SK-N-SH (cell line): ENCODE results near the gene KLHL40. TPM values are rescaled to one million over a fixed set of nuclear protein-coding genes. Genes with fewer than 3 reads are reported as not detected.

Experiments used
- CTCF ChIA-PET: fragments of 300-600, 350-600 bp; formaldehyde crosslinking; extraction: SDS; loops from one replicate; lab custom pipeline; 2021; lab: Yijun Ruan, JAX
- POLR2A ChIA-PET: fragments of 350-600 bp; sonication (Branson Sonifier 250); formaldehyde crosslinking; extraction: SDS; loops from one replicate; lab custom pipeline; 2020; ENCODE audit warnings: antibody characterized with exemption, inconsistent platforms; lab: Yijun Ruan, JAX
- DNase-seq: peaks from one replicate; pipeline ENCODE4 v3.0.0; 2012
- H2AFZ ChIP-seq: fragments of 200-600 bp; sonication (generic); 2 replicates; pipeline ENCODE4 v1.8.1; 2016; ENCODE audit warnings: antibody characterized with exemption, mild to moderate bottlenecking, low read depth
- H3F3A ChIP-seq: fragments of 200-600 bp; sonication (generic); replicated peaks from 2 replicates; pipeline ENCODE3; 2016; ENCODE audit warnings: antibody characterized with exemption, mild to moderate bottlenecking; ENCODE audit not compliant: insufficient read depth
- H3K27ac ChIP-seq, 2 experiments: fragments of 200-500 bp in 1 of 2; fragments of 200-600 bp in 1 of 2; sonication (Bioruptor generic) in 1 of 2; sonication (generic), shearing (Covaris generic) in 1 of 2; 2 replicates each; pipeline versions ENCODE4 v1.5.1 to v1.6.1; 2014 to 2016; ENCODE audit warnings: low read depth in 2 of 2, inconsistent platforms in 1 of 2, low read length in 1 of 2, mild to moderate bottlenecking in 1 of 2, mixed read lengths in 1 of 2
- H3K27me3 ChIP-seq: fragments of 200-600 bp; sonication (generic), shearing (Covaris generic); 2 replicates; pipeline ENCODE4 v1.6.1; 2016; ENCODE audit warnings: mixed run types; ENCODE audit not compliant: insufficient read depth
- H3K36me3 ChIP-seq, 2 experiments: fragments of 200-500 bp in 1 of 2; fragments of 200-600 bp in 1 of 2; sonication (Bioruptor generic) in 1 of 2; sonication (generic) in 1 of 2; replicated peaks in 1 of 2; 2 replicates each; pipeline versions ENCODE3 to v1.5.1; 2014 to 2016; ENCODE audit warnings: low read length in 1 of 2, mild to moderate bottlenecking in 1 of 2; ENCODE audit not compliant: insufficient read depth in 2 of 2, control insufficient read depth in 1 of 2
- H3K4me1 ChIP-seq, 2 experiments: fragments of 200-500 bp in 1 of 2; fragments of 200-600 bp in 1 of 2; sonication (Bioruptor generic) in 1 of 2; sonication (generic), shearing (Covaris generic) in 1 of 2; 2 replicates each; pipeline versions ENCODE4 v1.5.1 to v1.6.1; 2014 to 2016; ENCODE audit warnings: low read depth in 1 of 2, low read length in 1 of 2, mixed run types in 1 of 2; ENCODE audit not compliant: insufficient read depth in 2 of 2, control insufficient read depth in 1 of 2
- H3K4me2 ChIP-seq: fragments of 200-600 bp; sonication (generic), shearing (Covaris generic); 2 replicates; pipeline ENCODE4 v1.6.1; 2017; ENCODE audit warnings: mixed run types
- H3K4me3 ChIP-seq, 2 experiments: fragments of 200-500 bp in 1 of 2; fragments of 200-600 bp in 1 of 2; sonication (Bioruptor generic) in 1 of 2; sonication (generic), shearing (Covaris generic) in 1 of 2; 2 replicates each; pipeline versions ENCODE4 v1.5.1 to v1.8.1; 2014 to 2016; ENCODE audit warnings: low read depth in 2 of 2, inconsistent platforms in 1 of 2, low read length in 1 of 2, mild to moderate bottlenecking in 1 of 2, mixed read lengths in 1 of 2, moderate library complexity in 1 of 2
- H3K79me2 ChIP-seq: fragments of 200-600 bp; sonication (generic); 2 replicates; pipeline ENCODE4 v1.8.1; 2017; ENCODE audit warnings: mild to moderate bottlenecking; ENCODE audit not compliant: insufficient read depth
- H3K9ac ChIP-seq: fragments of 200-600 bp; sonication (generic); 2 replicates; pipeline ENCODE4 v1.6.1; 2017; ENCODE audit warnings: mixed run types
- H3K9me2 ChIP-seq: fragments of 200-600 bp; sonication (generic); 2 replicates; pipeline ENCODE4 v1.6.1; 2017; ENCODE audit warnings: mixed run types
- H3K9me3 ChIP-seq: fragments of 200-600 bp; sonication (generic); 2 replicates; pipeline ENCODE4 v1.6.1; 2017; ENCODE audit warnings: mixed run types, mild to moderate bottlenecking, moderate library complexity
- H4K20me1 ChIP-seq: fragments of 200-600 bp; sonication (generic); 2 replicates; pipeline ENCODE4 v1.6.1; 2017; ENCODE audit warnings: mild to moderate bottlenecking, mixed run types; ENCODE audit not compliant: insufficient read depth
- CTCF ChIP-seq: fragments of 200-600 bp; sonication (generic); IDR thresholded peaks from 2 replicates; pipeline ENCODE4 v1.6.1; 2017; ENCODE audit warnings: antibody characterized with exemption, mild to moderate bottlenecking, moderate library complexity
- ELF1 ChIP-seq: IDR thresholded peaks from 2 replicates; pipeline ENCODE4 v1.4.0; 2012
- EP300 ChIP-seq, 2 experiments: IDR thresholded peaks; 2 replicates each; pipeline versions ENCODE4 v1.4.0 to v1.6.1; 2012; ENCODE audit warnings: borderline replicate concordance in 1 of 2, low read depth in 1 of 2, low read length in 1 of 2
- EZH2phosphoT487 ChIP-seq: fragments of 200-600 bp; sonication (generic); IDR thresholded peaks from 2 replicates; pipeline ENCODE4 v1.6.1; 2017; ENCODE audit warnings: low read depth, mixed run types, mild to moderate bottlenecking, antibody characterized with exemption, moderate library complexity, borderline replicate concordance
- FOXJ3 ChIP-seq: sonication (generic); formaldehyde crosslinking; IDR thresholded peaks from 2 replicates; pipeline ENCODE4 v1.5.1; 2020; ENCODE audit warnings: mild to moderate bottlenecking, missing genetic modification reagents
- FOXM1 ChIP-seq: IDR thresholded peaks from 2 replicates; pipeline ENCODE4 v1.4.0; 2012; ENCODE audit warnings: low read depth, mild to moderate bottlenecking
- GATA2 ChIP-seq: sonication (generic); formaldehyde crosslinking; IDR thresholded peaks from 2 replicates; pipeline ENCODE4 v1.5.0; 2020; ENCODE audit warnings: mild to moderate bottlenecking, missing genetic modification reagents
- JUND ChIP-seq: IDR thresholded peaks from 2 replicates; pipeline ENCODE4 v1.4.0; 2012
- MAX ChIP-seq: IDR thresholded peaks from 2 replicates; pipeline ENCODE4 v1.4.0; 2012; ENCODE audit warnings: low read depth
- NFIC ChIP-seq: IDR thresholded peaks from 2 replicates; pipeline ENCODE4 v1.4.0; 2012; ENCODE audit warnings: borderline replicate concordance
- NRF1 ChIP-seq: IDR thresholded peaks from 2 replicates; pipeline ENCODE4 v1.6.1; 2012; ENCODE audit warnings: low read depth, mild to moderate bottlenecking, low read length
- PBX3 ChIP-seq: IDR thresholded peaks from 2 replicates; pipeline ENCODE4; 2012
- POLR2AphosphoS5 ChIP-seq: IDR thresholded peaks from 2 replicates; pipeline ENCODE4 v1.6.1; 2012; ENCODE audit warnings: low read depth, low read length
- RAD21 ChIP-seq: IDR thresholded peaks from 2 replicates; pipeline ENCODE4 v1.6.1; 2012; ENCODE audit warnings: mild to moderate bottlenecking, low read length
- SIN3A ChIP-seq: IDR thresholded peaks from 2 replicates; pipeline ENCODE4 v1.6.1; 2012; ENCODE audit warnings: low read depth, mild to moderate bottlenecking, low read length, moderate library complexity, borderline replicate concordance
- TCF12 ChIP-seq: IDR thresholded peaks from 2 replicates; pipeline ENCODE4 v1.4.0; 2012
- TEAD4 ChIP-seq: IDR thresholded peaks from 2 replicates; pipeline ENCODE4 v1.4.0; 2012; ENCODE audit warnings: mild to moderate bottlenecking, borderline replicate concordance; ENCODE audit not compliant: insufficient read depth
- USF1 ChIP-seq: IDR thresholded peaks from 2 replicates; pipeline ENCODE4 v1.4.0; 2012; ENCODE audit warnings: low read depth, borderline replicate concordance
- YY1 ChIP-seq: IDR thresholded peaks from 2 replicates; pipeline ENCODE4 v1.4.0; 2012; ENCODE audit warnings: low read depth, mild to moderate bottlenecking
- WGBS: methylation state at CpG from one replicate; pipeline ENCODE4 v1.1.6; 2017; ENCODE audit warnings: low lambda C conversion rate; 5-methylcytosine and 5-hydroxymethylcytosine counted together
- polyA plus RNA-seq, 3 experiments: library from polyadenylated mRNA; depleted of rRNA; stranded (reverse); fragments of >200 nt; gene quantifications; 2 replicates each; pipeline ENCODE4 v1.2.3, GENCODE V29; 2012

The KLHL40 gene
- polyA plus RNA-seq, 1 of the 3 experiments (the other 2 are of a cell fraction), result not detected

GRCh38 chr3:42653560-42654330 lies 31.6 kb upstream of the KLHL40 start, which contains the start of gene ZBTB47:
Gene ZBTB47 (plus strand): TSS chr3:42653697. CDS start chr3:42658356, 4,659 bp downstream.
- peaks cover 57% of the 10 kb centered on the region for H3K79me2 ChIP-seq

More at GRCh38 chr3:42653560-42654330, 31.6 kb upstream of the KLHL40 start, which contains the start of gene ZBTB47:
- Histone ChIP-seq H3K4me3 (peak within 1 kb of the TSS; percentile 83 to 91), H3K9me2 (no peaks in the 10 kb centered on the region), H3K9me3 (no peaks in the 10 kb centered on the region), H3K9ac (peak within 1 kb of the TSS; percentile 88), H3K27ac (peak within 1 kb of the TSS; percentile 83 to 84), H3K4me2 (peak within 1 kb of the TSS; percentile 99)
- WGBS, result 20% methylated on average over 5 of the region's 31 CpGs
- TF ChIP-seq FOXM1 (no peak), MAX (peak; percentile 31; the same call in 1 of the 2 replicates), USF1 (no peak), EZH2phosphoT487 (no peak), NFIC (peak; percentile 68), YY1 (no peak), RAD21 (no peak), SIN3A (0 out of 2 replicates have a peak, but pooled peaks have one; percentile 6), FOXJ3 (CRISPR knock-in tag) (no peak), ELF1 (no peak), EP300 (IDR thresholded peaks at IDR 0.05; ENCODE audit: borderline replicate concordance in 1 of 2, low read depth in 1 of 2, low read length in 1 of 2) (no peak), NRF1 (no peak), PBX3 (no peak), CTCF (no peak), JUND (no peak), TCF12 (no peak), GATA2 (CRISPR knock-in tag) (no peak), TEAD4 (no peak), POLR2AphosphoS5 (no peak)
- TF ChIP-seq, all 33 proteins: peak for 3
- ChIA-PET POLR2A (interaction anchor here (0.9 to 1.5 kb wide), 2 partner anchors 53 kb away, joined by 3 to 4 read pairs; partner anchors contain the start of gene NKTR), CTCF (interaction anchor here (0.7 to 2.7 kb wide), 8 partner anchors 17 to 187 kb away, joined by 3 to 12 read pairs (median 4); partner anchors contain the start of genes NKTR and SEC22C)
- H3K36me3 ChIP-seq, result peaks cover 5 to 16% of the 10 kb centered on the region in 2 experiments
- peaks cover 24 to 42% of the 10 kb centered on the region in 2 experiments for H3K4me1 ChIP-seq
- H2AFZ ChIP-seq, result peak within 1 kb of the TSS; percentile 74
- H3F3A ChIP-seq, result peaks cover 24% of the 10 kb centered on the region
- H3K27me3 ChIP-seq, result no peaks in the 10 kb centered on the region
- peaks cover 8% of the 10 kb centered on the region; the same call in 1 of the 2 replicates for H4K20me1 ChIP-seq
- no peak for DNase-seq
